SU-DHL-6 (cell line): Measurements from ENCODE around the gene SLC39A11.

Experiments
- EZH2phosphoT487 ChIP-seq: fragments of 200-600 bp; sonication (generic), shearing (Covaris generic); conservative IDR thresholded peaks from 2 replicates; pipeline ENCODE4 v1.6.1; 2018; ENCODE audit warnings: mild to moderate bottlenecking, antibody characterized with exemption, low read length, moderate library complexity, mixed read lengths
- TF ChIP-seq, protein P1 (sequence below): fragments of 200-600 bp; sonication (generic); IDR thresholded peaks from one replicate; pipeline ENCODE4 v1.5.1; 2017; ENCODE audit warnings: antibody characterized with exemption, mild to moderate bottlenecking, low read length, moderate library complexity; ENCODE audit not compliant: insufficient read depth, poor library complexity, severe bottlenecking

DNA sequence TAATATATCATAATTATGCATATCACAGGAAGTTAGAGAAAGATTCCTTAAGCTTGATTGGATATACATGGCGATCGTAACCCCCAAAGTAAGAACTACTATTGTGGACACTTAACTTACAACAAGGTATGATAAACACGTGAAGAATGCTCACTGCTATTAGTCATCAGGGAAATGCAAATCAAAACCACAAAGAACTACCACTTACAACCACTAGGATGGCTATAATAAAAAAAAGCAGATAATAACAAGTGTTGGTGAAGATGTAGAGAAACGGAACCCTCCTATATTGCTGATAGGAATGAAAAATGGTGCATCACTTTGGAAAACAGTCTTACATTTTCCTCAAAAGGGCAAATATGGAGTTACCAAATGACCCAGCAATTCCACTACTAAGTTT is 265.9 kb downstream of the SLC39A11 start:
- TF ChIP-seq, protein P1, sequence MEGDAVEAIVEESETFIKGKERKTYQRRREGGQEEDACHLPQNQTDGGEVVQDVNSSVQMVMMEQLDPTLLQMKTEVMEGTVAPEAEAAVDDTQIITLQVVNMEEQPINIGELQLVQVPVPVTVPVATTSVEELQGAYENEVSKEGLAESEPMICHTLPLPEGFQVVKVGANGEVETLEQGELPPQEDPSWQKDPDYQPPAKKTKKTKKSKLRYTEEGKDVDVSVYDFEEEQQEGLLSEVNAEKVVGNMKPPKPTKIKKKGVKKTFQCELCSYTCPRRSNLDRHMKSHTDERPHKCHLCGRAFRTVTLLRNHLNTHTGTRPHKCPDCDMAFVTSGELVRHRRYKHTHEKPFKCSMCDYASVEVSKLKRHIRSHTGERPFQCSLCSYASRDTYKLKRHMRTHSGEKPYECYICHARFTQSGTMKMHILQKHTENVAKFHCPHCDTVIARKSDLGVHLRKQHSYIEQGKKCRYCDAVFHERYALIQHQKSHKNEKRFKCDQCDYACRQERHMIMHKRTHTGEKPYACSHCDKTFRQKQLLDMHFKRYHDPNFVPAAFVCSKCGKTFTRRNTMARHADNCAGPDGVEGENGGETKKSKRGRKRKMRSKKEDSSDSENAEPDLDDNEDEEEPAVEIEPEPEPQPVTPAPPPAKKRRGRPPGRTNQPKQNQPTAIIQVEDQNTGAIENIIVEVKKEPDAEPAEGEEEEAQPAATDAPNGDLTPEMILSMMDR = no peak
- no peak for TF ChIP-seq EZH2phosphoT487
